OCI-M2 (cell line): ENCODE measurements around the gene DYNAP.

Experiments used
- DNase-seq: peaks from one replicate; lab custom pipeline; 2025; ENCODE audit not compliant: unreplicated experiment; lab: John Stamatoyannopoulos, UW

Gene DYNAP

DNA sequence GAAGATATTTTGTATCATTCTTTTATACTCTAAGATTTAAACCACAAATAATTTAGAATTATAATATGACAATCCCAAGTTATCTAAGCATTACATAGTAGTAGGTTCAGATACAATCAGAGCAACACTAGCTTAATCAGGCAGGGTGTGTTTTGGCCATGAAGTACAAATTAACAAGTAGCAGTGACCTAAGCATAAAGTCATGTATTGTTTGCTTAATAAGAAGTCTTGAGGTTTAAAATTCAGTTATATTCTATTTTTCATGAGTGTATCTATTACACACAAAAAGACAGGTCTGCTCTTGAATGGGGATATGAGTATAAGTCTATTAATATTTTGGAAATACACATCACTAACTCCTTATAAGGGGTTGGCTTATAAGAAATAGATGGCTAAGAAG, 39.9 kb downstream of the DYNAP start:
- no peak for DNase-seq

DNA sequence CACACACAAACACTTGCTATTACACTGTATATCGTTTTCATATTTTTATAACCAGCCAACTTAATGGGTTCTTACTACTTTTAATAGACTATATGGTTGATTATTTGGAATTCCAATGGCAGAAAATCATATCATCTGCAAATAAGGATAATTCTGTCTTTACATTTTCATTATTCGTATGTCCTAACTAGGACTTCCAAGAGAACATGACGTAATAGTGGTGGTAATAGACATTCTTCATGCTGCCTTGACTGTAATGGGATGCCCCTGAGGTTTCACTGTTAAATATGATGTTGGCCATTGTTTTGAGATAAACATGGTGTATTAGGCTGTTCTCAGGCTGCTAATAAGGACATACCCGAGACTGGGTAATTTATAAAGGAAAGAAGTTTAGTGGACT, 45.2 kb downstream of the DYNAP start:
- DNase-seq: no peak

DNA sequence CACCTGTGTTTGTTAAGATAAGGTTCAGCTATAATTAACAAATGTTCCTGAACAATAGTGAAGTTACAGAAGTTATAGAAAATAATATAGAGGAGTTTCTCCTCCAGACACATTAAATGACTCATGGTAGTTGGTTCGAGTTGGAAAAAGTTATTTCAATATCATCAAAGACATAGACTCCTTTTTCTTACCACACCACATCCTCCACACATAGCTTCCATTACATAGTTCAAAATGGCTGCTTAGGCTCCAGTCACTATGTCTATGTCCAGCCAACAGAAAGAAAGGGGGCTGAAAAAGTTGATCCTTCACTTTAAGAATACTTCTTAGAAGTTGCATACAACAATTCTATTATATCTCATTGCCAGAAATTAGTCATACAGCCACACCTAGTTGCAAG, 50.7 kb downstream of the DYNAP start:
- no peak for DNase-seq

DNA sequence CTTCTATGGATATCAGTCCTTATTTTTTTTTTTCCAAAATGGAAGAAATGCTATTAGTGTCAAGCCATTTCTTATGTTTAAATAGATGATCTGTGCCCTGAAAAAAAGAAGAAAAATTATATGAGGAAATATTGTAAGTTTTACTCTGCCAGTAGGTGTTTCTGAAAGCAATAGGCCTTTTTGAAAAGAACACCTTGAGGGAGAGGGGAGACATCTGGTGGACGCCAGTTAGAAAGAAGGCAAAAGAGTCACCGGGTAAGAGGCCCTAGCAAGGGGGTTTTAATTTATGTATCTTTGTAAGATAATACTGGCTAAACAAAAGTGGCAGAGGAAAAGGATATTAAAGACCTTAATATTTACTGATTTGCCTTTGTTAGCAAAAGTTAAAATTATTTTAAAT, 56.1 kb downstream of the DYNAP start:
- no peak for DNase-seq
